ENCODE data around the gene KCTD16. TPM values are rescaled to one million over a fixed set of nuclear protein-coding genes. Genes with fewer than 3 reads are reported as not detected.

The KCTD16 gene
- total RNA-seq, 1 donor from 2014 or later, result 5.6 TPM

DNA sequence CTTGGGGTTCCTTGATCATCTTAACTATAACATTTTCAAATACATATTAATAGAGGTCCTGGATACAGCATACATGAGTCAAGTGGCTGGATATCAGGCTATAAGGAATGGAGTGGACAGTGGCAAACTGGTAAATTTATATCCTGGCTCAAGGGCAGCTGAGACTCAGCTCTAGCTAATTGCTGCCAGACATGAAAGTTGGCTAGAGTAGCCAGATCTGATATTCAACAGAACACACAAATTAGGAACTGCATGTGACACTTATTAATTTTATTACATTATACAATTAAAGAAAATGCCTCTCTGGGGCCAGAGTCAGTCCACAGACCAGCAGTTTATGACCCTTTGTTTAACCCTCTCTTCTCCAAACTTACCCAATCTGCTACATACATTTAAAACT is 206.5 kb downstream of the KCTD16 start:
- no peaks in the 10 kb centered on the region for H3K27me3 Mint-ChIP-seq (ENCODE audit: low read depth, unreplicated experiment)
- Histone ChIP-seq H3K4me1 (ENCODE audit: insufficient read depth, low read length) (no peaks in the 10 kb centered on the region), H3K9me3 (ENCODE audit: insufficient read depth, low read depth, low read length) (no peaks in the 10 kb centered on the region), H2AFZ (ENCODE audit: low read depth, low read length) (no peak overlapping the region), H3K79me2 (ENCODE audit: insufficient read depth, low read length) (no peaks in the 10 kb centered on the region), H3K4me2 (ENCODE audit: low read length) (no peak overlapping the region), H3K36me3 (ENCODE audit: insufficient read depth, low read length) (no peaks in the 10 kb centered on the region), H3K4me3 (ENCODE audit: insufficient read depth, low read depth, low read length) (no peak overlapping the region), H3K9ac (ENCODE audit: low read length) (no peak overlapping the region), H3K27ac (ENCODE audit: low read depth, low read length) (no peak overlapping the region), H3K27me3 (ENCODE audit: insufficient read depth, low read length) (no peaks in the 10 kb centered on the region), H4K20me1 (ENCODE audit: insufficient read depth, low read length) (no peaks in the 10 kb centered on the region)
- H3K36me3 Mint-ChIP-seq (ENCODE audit: low read depth, unreplicated experiment), result no peaks in the 10 kb centered on the region
- no peak for TF ChIP-seq EZH2 (IDR thresholded peaks at IDR 0.05; ENCODE audit: insufficient read depth, low read length)
- TF ChIP-seq, protein P1, sequence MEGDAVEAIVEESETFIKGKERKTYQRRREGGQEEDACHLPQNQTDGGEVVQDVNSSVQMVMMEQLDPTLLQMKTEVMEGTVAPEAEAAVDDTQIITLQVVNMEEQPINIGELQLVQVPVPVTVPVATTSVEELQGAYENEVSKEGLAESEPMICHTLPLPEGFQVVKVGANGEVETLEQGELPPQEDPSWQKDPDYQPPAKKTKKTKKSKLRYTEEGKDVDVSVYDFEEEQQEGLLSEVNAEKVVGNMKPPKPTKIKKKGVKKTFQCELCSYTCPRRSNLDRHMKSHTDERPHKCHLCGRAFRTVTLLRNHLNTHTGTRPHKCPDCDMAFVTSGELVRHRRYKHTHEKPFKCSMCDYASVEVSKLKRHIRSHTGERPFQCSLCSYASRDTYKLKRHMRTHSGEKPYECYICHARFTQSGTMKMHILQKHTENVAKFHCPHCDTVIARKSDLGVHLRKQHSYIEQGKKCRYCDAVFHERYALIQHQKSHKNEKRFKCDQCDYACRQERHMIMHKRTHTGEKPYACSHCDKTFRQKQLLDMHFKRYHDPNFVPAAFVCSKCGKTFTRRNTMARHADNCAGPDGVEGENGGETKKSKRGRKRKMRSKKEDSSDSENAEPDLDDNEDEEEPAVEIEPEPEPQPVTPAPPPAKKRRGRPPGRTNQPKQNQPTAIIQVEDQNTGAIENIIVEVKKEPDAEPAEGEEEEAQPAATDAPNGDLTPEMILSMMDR (IDR thresholded peaks at IDR 0.05; ENCODE audit: insufficient read depth, low read depth, low read length), result no peak
- no peak for FAIRE-seq
- no peak overlapping the region for H3K4me3 Mint-ChIP-seq (ENCODE audit: unreplicated experiment)
- no peaks in the 10 kb centered on the region for H3K4me1 Mint-ChIP-seq (ENCODE audit: low read depth, unreplicated experiment)
- H3K27ac Mint-ChIP-seq (ENCODE audit: unreplicated experiment), result no peak overlapping the region
- DNase-seq (ENCODE audit: low read depth), result no peak
- peaks cover 12% of the 10 kb centered on the region for H3K9me3 Mint-ChIP-seq (ENCODE audit: unreplicated experiment)

DNA sequence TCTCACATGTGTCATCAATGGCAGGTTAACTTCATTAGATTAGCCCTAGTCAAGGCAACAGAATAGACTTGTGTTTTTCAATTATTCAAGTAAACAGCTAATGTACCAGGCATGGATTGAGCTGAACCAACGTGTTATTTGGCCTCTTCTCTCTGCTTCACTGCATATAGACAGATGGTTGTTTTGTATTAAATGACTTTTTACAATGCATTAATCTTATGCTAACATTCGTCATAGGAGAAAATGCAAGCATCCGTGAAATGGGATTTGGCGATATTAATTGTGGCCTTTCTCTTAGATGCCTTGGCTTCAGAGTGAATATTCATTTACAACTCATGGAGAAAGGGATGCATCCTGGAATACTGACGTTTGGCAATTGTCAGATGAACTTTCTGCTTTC is 208.0 kb downstream of the KCTD16 start:
- H3K4me1 Mint-ChIP-seq (ENCODE audit: low read depth, unreplicated experiment), result no peaks in the 10 kb centered on the region
- FAIRE-seq, result no peak
- H3K4me3 Mint-ChIP-seq (ENCODE audit: unreplicated experiment), result no peak overlapping the region

DNA sequence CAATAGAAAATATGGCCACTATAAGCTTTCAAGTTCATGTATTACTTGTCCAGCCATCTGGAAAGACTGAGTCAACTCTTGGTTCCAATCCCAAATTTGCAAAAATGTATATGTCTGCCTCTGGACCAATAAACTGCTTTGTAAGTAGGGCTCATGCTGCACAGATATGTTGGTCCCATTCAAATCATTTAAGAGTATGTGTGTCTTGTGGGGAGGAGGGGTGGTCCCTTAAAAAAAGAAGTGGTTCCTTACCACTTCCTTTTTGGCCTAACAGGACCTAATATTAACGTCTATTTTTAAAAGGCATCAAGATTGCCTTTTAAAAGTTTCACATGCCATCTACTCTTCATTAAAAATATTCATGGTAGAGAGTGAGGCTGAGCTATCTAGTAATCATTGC is 214.9 kb downstream of the KCTD16 start:
- Histone ChIP-seq H3K4me1 (ENCODE audit: insufficient read depth, low read length) (no peaks in the 10 kb centered on the region), H3K27ac (ENCODE audit: low read depth, low read length) (no peak overlapping the region), H3K4me3 (ENCODE audit: insufficient read depth, low read depth, low read length) (no peak overlapping the region), H3K4me2 (ENCODE audit: low read length) (no peak overlapping the region), H3K79me2 (ENCODE audit: insufficient read depth, low read length) (no peaks in the 10 kb centered on the region), H3K9me3 (ENCODE audit: insufficient read depth, low read depth, low read length) (no peaks in the 10 kb centered on the region), H3K36me3 (ENCODE audit: insufficient read depth, low read length) (no peaks in the 10 kb centered on the region), H3K27me3 (ENCODE audit: insufficient read depth, low read length) (no peaks in the 10 kb centered on the region), H4K20me1 (ENCODE audit: insufficient read depth, low read length) (no peaks in the 10 kb centered on the region), H3K9ac (ENCODE audit: low read length) (no peak overlapping the region), H2AFZ (ENCODE audit: low read depth, low read length) (no peak overlapping the region)
- Mint-ChIP-seq H3K27ac (ENCODE audit: unreplicated experiment) (no peak overlapping the region), H3K9me3 (ENCODE audit: unreplicated experiment) (peaks cover 12% of the 10 kb centered on the region), H3K27me3 (ENCODE audit: low read depth, unreplicated experiment) (no peaks in the 10 kb centered on the region), H3K4me3 (ENCODE audit: unreplicated experiment) (no peak overlapping the region), H3K4me1 (ENCODE audit: low read depth, unreplicated experiment) (no peaks in the 10 kb centered on the region), H3K36me3 (ENCODE audit: low read depth, unreplicated experiment) (no peaks in the 10 kb centered on the region)
- TF ChIP-seq, protein P1 (IDR thresholded peaks at IDR 0.05; ENCODE audit: insufficient read depth, low read depth, low read length), result no peak
- no peak for TF ChIP-seq EZH2 (IDR thresholded peaks at IDR 0.05; ENCODE audit: insufficient read depth, low read length)
- FAIRE-seq (no peak), DNase-seq (ENCODE audit: low read depth) (no peak)

More for the DNA sequence above, 208.0 kb downstream of the KCTD16 start:
- TF ChIP-seq, protein P1 (IDR thresholded peaks at IDR 0.05; ENCODE audit: insufficient read depth, low read depth, low read length), result no peak
- TF ChIP-seq EZH2 (IDR thresholded peaks at IDR 0.05; ENCODE audit: insufficient read depth, low read length), result no peak
- H3K27ac Mint-ChIP-seq (ENCODE audit: unreplicated experiment), result no peak overlapping the region
- H4K20me1 ChIP-seq (ENCODE audit: insufficient read depth, low read length), result no peaks in the 10 kb centered on the region
- no peaks in the 10 kb centered on the region for H3K27me3 Mint-ChIP-seq (ENCODE audit: low read depth, unreplicated experiment)
- H3K36me3 ChIP-seq (ENCODE audit: insufficient read depth, low read length), result no peaks in the 10 kb centered on the region
- no peak overlapping the region for H3K27ac ChIP-seq (ENCODE audit: low read depth, low read length)
- no peak for DNase-seq (ENCODE audit: low read depth)
- H3K9me3 Mint-ChIP-seq (ENCODE audit: unreplicated experiment), result peaks cover 12% of the 10 kb centered on the region
- H3K4me1 ChIP-seq (ENCODE audit: insufficient read depth, low read length), result no peaks in the 10 kb centered on the region
- no peak overlapping the region for H3K4me2 ChIP-seq (ENCODE audit: low read length)
- no peaks in the 10 kb centered on the region for H3K36me3 Mint-ChIP-seq (ENCODE audit: low read depth, unreplicated experiment)
- no peaks in the 10 kb centered on the region for H3K79me2 ChIP-seq (ENCODE audit: insufficient read depth, low read length)
- H3K9me3 ChIP-seq (ENCODE audit: insufficient read depth, low read depth, low read length), result no peaks in the 10 kb centered on the region
- no peaks in the 10 kb centered on the region for H3K27me3 ChIP-seq (ENCODE audit: insufficient read depth, low read length)
- H2AFZ ChIP-seq (ENCODE audit: low read depth, low read length), result no peak overlapping the region
- no peak overlapping the region for H3K9ac ChIP-seq (ENCODE audit: low read length)
- H3K4me3 ChIP-seq (ENCODE audit: insufficient read depth, low read depth, low read length), result no peak overlapping the region
